GM18520 (cell line): ENCODE data around the gene MARCHF9.

ENCODE experiments used
- ATAC-seq: cut with Tn5 transposase; IDR thresholded peaks from one replicate; pipeline ENCODE4 v1.9.1; 2021; ENCODE audit not compliant: unreplicated experiment

MARCHF9 gene

DNA sequence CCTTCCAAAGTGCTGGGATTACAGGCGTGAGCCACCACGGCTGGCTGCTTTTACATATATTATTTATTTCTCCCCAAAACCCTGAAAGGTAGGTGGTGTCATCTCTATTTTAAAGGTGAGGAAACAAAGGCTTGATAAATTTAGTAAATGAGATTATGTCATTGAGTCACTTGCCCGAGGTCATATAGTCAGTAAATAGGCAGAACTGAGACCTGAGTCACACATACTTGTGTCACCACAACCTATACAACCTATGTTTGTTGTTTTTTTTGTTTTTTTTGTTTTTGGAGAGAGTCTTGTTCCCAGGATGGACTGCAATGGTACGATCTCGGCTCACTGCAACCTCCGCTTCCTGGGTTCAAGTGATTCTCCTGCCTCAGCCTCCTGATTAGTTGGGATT lies 40.5 kb downstream of the MARCHF9 start:
- ATAC-seq, result no peak

DNA sequence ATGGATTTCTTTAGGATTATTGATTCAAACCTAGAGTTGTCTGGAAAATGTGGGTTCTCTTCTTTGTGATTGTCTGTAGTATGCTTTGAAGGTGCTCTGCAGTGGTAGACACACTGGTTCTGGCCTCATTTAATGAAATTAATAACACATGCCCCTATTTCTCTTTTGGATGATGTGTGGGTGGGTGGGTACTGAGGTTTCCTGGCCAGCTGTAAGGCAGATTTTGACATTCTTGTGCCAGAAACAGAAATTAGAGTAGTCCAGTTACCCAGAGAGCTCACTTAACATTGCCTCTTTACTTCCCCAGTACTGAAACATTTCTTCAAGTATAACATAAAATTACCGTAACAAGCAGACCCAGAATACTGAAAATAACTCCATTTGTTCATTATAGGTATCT lies 42.1 kb downstream of the MARCHF9 start:
- ATAC-seq, result no peak

DNA sequence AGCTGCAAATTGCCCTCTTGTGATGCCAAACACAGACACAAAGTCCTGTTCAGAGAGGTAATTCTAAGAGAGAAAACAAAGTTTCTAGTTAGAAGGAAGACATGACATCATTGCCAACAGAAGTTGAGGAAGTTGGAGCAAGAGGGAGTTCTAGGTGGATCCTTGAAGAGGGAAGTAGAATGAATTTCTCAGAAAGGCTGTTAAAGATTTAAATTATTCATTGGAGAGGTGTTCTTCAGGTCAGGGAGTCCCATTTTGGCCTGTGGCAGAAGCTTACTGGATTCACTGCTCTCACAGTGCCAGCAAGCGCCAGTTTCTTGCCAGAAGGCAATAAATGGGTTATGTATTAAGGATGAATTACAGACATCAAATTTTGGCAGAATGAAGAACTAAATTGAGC lies 43.0 kb downstream of the MARCHF9 start:
- no peak for ATAC-seq

DNA sequence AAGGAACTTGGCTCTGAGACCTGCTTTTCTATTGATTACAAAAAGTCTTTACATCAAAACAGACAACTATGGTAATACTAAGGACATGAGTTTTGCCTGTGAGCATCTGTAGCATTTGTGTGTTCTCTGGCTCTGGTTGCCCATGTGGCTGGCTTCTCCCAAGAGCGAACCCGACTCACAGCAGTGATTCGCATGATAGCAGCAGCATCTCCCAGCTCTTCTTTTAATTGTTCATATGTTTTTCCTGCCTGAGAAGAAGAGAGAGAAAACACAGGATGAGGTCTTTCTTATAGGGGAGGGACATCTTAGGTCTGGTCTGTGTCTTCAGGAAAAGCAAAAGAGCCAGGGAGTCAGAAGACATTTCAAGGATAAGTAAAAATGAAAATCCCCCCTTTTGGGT lies 46.1 kb downstream of the MARCHF9 start:
- no peak for ATAC-seq

DNA sequence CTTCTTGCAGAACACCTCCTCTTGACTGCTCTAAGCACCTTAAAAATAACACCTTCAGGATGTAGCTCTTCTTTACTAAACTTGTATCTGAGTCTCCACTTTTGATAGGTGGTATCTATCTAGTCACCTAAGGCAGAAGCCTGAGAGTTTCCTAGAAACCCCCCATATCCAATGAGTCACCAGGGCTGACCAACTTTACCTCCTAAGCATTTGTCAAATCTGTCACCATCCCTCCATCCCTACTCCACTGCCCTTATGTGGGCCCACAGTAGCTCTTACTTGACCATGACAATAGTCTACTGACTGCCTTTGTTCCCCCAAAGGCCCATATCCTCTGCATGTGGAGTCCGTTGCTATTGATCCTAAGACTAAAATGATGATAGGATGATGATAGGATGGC lies 47.7 kb downstream of the MARCHF9 start:
- no peak for ATAC-seq

DNA sequence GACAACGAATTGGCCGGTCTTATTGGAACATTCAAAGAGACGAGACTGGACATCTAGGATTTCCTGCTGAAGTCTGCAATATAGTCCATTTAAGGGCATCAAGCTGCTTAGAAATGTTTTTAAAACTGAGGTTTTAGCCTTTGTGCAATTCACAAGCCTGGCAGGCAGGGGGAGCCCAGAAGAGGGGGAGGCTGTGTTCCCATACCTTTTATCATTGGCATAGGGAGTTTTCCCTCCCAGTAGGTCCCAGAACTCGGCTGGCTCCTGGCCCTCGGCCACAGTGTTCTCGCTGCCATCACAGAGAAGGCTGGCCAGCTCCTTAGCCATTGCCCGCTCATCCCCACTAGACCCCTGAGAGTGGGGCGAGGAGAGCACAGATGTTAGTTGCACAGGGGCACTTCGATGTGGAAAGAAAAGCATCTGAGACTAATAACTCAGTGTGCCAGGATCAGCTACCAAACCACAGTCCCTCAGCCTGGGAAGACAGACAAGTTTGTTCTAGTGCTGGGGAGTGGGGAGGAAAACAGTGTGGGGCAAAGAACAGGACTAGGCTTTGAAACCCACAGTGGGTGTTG lies 48.5 kb downstream of the MARCHF9 start:
- no peak for ATAC-seq

DNA sequence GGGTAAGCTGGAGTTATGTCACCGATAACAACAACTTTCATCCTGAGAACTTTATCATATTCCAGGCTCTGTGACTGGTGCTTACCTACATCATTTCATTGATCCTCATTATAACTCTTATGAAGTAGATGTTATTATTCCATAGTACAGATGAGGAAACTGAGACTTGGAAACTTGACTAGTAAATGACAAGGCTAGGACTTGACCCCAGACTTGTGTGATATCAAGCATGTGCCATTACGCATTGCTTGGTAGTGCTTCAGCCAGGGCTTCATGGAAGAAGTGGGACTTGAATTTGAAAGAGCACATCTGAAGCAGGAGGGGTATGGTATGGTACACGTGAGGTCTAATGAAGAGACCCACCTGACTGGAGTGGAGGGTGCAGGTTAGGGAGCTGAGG lies 51.8 kb downstream of the MARCHF9 start:
- ATAC-seq, result no peak

DNA sequence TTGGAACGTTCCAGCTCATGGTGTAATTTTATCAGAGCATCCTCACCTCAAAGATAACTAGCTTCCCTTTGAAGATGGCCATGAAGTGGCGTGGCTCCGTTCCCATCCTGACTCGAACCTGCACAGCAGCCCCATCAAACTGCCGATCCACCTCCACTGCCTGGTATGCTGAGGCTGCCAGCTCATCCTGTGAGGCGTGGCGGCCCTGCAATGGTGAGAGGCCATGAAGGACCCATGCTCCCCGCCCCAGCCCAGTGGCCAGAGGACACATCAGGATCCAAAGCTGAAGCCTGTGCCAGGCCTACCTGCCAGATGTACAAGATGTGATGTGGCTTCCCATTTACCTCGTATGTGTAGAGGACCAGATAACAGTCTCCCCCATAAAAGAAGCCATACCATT lies 52.4 kb downstream of the MARCHF9 start:
- no peak for ATAC-seq

DNA sequence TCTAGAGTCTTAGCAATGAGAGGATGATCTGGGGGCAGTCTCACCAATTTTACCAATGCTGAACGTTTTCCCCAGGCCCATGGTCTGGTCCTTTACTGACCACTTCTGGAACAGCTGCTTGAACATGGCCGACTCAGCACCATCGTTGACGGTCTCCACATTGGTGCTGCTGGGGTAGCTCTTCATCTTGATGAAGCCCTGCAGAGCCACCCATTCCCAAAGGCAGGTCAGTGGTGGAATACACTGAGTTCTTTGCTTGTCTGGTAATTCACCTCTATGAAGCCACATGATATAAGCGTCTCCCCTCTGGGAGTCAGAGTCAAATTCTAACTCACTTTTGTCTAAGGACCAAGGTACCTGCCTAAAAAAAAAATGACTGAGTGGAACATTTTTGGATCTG lies 53.4 kb downstream of the MARCHF9 start:
- no peak for ATAC-seq

DNA sequence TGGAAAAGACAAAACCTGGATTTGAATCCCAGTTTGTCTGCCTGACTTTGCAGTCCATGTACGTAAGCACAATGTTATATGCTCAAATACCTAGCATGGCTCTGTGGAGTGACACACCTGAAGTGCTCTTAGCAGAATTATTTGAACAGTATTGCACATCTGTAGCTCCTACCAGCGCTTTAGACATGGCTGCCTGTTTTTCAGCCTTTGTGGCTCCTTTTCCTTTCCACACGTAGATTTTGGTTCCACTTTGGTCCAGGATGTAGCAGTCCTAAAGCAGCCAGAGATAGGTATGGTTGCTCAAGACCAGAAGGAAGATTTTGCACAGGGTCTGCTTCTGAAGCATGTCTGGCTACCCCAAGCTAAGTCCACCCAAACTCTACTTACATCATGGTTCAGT lies 54.5 kb downstream of the MARCHF9 start:
- ATAC-seq, result no peak
